ENCODE data around the gene COMMD1.
"Not testable (repeated sequence)": the region's sequence is repeated elsewhere in the genome, so short reads cannot be mapped to it uniquely, and the experiment has no call there.

COMMD1 gene

DNA sequence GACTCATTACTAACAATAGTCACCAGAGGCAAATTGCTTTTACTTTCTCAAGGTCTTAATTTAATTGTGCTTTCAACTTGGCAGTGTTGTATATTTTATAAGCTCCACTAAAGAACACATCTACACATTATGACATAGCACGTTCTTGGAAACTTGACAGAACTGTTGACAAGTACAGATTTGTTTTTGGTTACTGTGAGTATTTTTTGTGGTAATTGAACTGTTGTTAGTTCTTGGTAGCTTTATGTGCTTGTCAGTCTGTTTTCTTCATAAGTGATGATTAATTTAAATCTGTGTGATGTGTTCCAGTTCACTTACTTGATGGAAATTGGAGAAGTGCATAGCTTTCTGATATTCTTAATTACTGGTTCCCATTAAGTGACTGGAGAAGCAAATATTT lies 63.9 kb downstream of the COMMD1 start:
- no peak for DNase-seq

GRCh38 chr2:61970807-61971556 lies 65.5 kb downstream of the COMMD1 start:
- DNase-seq, result no peak

- no peak for DNase-seq
Measured at GRCh38 chr2:61978522-61978921, 73.0 kb downstream of the COMMD1 start.

GRCh38 chr2:61980758-61981157 lies 75.3 kb downstream of the COMMD1 start:
- no peak for DNase-seq

- no peak for DNase-seq
Measured at GRCh38 chr2:61984682-61985081, 79.2 kb downstream of the COMMD1 start.

DNA sequence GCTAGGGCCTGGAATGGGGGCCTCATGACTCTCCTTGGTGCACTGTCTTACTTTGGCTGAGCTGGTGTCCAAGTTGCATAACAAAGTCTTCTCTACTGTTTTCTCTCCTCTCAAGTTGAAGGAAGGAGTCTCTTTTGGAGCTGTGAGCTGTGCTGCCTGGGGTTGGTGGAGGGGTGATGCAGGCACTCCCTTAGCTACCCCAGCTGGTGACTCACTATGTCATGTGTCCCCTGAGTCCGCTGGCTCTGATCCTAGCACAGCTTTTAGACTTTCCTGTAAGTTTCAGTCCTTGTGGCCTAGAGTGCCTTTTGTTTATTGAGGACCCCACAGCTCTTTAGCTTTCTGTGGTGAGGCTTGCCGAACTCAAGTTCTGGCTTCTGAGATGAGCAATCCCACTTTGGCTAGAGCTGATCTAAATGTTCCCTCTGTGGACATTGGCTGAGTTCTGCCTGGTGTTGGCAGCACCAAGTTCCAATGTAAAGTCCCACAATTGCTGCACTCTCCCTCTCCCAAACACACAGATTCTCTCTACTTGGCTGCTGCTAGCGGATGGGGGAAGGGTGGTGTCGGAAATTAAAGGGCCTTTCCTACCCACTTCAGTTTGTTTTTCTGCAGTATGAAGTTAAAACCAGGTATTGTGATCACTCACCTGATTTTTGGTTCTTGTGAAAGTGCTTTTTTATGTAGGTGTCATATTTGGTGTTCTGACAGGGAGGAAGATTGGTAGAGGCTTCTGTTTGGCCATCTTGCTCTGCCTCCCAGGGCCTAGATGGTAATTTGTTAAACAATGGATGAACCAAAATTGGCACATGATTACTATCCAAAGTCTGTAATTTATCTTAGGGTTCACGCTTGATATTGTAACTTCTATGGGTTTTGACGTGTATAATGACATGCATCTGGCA lies 83.2 kb downstream of the COMMD1 start:
- no peak for DNase-seq

DNA sequence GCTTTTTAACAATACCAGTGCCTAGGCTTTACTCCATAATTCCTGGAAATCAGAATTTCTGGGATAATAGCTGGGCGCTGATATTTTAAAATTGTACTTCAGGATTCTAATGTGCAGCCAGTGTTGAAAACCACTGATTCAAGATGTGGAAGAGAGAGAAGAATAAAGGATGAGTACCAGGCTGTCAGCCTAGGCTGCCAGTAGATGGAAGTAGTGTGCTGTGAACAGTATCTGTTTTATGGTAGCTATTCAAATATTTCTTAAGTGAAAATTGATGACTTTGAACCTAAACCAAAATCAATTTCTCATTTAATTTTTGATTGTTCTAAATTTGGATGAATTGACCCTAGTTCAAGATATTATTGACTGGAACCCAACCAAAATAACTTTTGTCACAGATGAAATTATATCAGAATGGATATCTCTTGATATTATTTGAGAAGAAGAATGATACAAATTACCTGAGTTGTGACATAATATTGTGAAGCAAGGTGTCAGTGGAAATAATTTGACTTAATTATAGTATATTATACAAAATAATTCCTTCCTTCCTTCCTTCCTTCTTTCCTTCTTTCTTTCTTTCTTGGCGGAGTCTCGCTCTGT lies 88.0 kb downstream of the COMMD1 start:
- DNase-seq, result no peak

- no peak for DNase-seq
Measured at GRCh38 chr2:61994531-61994930, 89.1 kb downstream of the COMMD1 start.

DNA sequence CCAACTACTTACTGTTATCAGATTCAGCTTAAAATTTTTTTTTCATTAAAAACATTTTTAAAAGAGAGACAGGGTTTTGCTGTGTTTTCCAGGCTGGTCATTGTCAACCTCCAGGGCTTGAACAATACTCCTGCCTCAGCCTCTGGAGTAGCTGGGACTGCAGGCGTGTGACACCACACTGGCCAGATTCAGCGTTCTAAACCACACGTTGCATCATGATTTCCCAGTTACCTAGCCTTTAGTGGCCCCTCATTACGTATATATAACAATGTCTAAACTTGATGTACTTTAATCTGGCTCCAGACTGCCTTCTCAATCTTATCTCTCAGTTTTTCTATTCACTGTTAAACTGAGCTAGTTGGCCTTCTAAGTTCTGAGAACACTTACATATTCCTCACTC lies 89.6 kb downstream of the COMMD1 start:
- DNase-seq, result no peak

DNA sequence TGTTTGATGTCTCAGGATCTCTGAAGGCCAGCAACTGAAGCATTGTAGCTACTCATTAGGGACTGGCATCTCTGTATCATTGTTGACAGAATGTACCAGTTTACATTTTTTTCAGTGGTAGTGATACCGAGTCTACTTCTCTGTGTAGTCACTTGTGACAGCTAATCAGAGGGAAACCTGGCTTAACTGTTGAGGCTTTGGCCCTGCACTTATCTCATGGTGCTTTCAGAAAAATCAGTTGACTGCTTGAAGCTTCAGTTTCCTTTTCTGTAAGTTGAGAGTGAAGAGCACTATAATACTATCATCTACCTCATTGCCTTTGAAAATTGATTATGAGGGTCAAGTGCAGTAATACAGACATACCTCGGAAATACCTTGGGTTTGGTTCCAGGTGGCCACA lies 90.0 kb downstream of the COMMD1 start:
- DNase-seq, result no peak

- no peak for DNase-seq
Measured at GRCh38 chr2:61998426-61998825, 93.0 kb downstream of the COMMD1 start.

GRCh38 chr2:62000538-62000937 lies 95.1 kb downstream of the COMMD1 start:
- DNase-seq, result no peak

DNA sequence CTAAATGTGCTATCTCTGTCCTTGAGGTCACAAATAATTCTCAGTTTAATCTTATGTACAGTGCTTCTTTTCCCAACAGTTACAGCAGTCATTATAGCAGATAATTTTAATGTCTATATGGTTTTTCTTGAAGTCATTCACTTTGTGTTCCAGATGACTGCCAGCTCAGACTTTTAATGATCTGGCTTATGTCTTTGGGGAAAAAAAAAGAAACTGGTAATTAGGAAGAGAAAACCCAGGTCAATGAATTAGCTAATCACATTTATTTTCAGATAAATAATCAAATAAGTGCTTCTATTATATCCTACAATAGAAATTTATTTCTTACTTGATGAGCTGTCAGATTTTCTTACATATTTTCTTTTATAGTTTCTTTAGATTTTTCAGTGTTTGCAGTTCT lies 96.0 kb downstream of the COMMD1 start:
- no peak for DNase-seq

- DNase-seq, result not testable (repeated sequence)
Measured at GRCh38 chr2:62004428-62004827, 99.0 kb downstream of the COMMD1 start.

DNA sequence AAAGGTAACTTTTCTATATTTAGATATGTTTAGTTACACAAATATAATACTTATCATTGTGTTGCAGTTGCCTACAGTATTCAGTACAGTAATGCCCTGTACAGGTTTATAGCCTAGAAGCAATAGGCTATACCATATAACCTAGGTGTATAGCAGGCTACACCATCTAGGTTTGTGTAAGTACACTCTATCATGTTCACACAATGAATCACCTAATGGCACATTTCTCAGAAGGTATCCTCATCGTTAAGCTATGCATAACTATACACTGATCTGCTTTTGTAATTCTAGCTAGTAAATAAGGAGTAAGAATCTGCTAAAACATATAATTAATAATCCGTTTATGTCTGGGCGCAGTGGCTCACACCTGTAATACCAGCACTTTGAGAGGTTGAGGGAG lies 102.1 kb downstream of the COMMD1 start:
- no peak for DNase-seq

DNA sequence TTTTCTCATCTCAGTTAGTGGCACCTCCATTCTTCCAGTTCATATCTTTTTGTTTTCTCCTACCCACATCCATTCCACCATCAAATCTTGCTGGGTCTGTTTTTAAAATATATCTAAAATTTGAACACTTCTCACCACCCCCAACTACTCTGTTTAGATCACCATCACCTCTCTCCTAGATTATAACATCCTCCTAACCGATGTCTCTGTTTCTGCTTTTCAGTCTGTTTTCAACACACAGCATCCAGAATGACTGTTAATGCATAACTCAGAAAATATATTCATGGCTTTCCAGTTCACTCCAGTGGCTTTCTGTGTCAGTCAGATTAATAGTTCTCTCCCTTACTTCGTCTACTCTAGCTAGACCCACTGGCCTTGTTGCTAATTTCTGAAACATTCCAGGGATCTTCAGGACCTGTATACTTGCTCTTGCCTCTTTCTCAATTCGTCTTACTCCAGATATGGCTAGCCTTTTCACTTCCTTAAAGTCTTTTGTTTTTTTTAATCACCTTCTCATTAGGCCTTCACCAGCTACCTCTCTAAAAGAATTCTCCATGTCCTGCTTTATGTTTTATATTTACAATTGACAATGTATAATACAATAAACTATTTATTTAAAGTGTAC lies 105.3 kb downstream of the COMMD1 start:
- DNase-seq, result no peak

DNA sequence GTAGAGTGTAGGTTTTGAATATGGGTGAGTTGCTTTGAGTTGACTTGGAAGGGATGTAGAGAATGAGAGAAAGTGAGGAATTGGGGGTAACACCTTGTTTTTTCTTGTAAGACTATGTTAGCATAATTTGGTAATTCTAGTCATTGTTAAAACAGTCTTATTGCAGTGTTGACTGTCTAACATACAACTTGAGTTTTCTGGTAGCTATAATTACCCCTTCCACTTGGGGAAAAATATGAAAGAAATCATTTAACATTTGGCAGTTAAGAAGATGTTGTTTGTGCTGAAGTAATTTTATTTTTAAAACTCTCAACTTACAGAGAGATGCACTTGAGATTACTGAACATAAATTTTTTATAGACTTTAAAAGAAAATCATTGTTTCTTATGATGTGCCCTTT lies 108.2 kb downstream of the COMMD1 start:
- no peak for DNase-seq

- no peak for DNase-seq
Measured at GRCh38 chr2:62014102-62014501, 108.6 kb downstream of the COMMD1 start.

DNA sequence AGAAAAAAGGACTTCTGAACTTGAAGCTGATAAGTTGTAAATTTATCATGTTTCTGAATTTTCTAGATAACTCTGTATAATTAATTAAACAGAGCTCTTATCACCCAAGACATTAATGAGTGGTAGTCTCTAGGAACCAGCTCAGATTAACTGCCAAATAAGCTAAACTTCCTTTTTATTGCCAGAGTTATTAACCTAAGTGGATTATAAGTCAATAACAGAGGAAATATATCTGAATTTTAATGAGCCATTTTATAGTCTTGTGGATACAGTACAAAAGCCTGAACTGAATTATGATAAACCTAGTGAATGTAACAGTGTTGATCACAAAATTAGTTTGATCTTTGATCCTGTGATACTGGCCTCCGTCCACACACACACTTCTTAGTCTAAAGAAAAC lies 111.5 kb downstream of the COMMD1 start:
- DNase-seq, result no peak

DNA sequence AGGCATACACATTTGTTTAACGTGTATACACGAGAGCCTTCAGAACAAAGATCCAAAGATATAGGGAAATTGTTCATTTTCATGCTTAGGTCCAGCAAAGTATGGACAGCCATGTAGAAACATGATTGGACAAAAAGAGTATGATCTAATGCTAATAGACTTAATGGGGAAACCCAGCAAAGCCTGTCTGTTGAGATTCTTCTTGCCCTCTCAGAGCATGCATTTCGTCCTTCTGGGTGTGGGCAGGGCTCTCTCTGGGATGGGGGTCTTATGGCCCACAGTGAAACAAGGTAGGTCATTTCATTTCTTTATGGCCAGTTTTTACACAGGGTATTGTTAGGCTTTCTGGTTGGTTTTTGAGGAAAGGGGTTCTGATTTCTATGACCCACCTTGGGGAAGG lies 124.4 kb downstream of the COMMD1 start:
- no peak for DNase-seq

DNA sequence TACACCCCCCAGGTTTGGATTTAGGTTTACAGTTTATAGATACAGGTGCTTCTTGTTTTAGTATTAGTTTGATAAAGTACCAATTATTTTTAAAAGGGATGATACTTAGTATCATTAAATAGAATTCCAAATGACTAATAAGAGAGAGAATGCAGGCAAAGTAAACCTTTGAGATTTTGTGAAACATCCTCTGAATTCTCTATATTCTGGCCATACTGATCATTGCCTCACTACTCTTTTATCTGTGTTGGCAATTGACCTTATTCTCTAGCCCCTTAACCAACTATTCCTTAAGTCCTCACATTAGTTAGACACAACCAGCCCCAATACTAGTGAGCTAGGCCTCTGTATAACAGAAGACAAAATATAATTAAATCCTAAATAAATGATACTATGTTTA lies 125.4 kb downstream of the COMMD1 start:
- DNase-seq, result no peak

DNA sequence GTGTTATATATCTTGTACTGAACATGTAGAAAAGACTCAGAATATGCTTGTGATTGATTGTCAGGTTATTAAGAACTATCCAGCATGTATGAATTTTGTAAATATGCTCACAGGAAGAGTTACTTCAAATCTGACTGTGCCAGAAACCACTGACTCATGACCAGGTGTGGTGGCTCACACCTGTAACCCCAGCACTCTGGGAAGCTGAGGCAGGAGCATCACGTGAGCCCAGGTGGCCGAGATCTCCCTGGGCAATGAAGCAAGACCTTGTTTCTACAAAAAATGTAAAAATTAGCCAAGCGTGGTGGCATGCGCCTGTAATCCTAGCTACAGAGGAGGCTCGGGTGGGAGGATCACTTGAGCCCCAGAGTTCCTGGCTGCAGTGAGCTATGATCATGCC lies 126.6 kb downstream of the COMMD1 start:
- no peak for DNase-seq

GRCh38 chr2:62034715-62035114 lies 129.2 kb downstream of the COMMD1 start:
- DNase-seq, result no peak

Data from activated CD4-positive, CD25-positive, alpha-beta regulatory T cell treated with anti-CD3 and anti-CD28 coated beads, Interleukin-2, amount 50 U/mL, for 72 hours (primary cell).